Measurements from ENCODE around the gene CDK8. TPM values are rescaled to one million over a fixed set of nuclear protein-coding genes. Genes with fewer than 3 reads are reported as not detected.

Gene CDK8
- total and polyA plus RNA-seq, 2 donors (not counting 3 experiments of a cell fraction or from before 2014, with no cell fraction given), result 12.2 to 13.3 TPM

- H3K4me2 ChIP-seq (ENCODE audit: insufficient read depth, low read length), result no peak overlapping the region
- peaks cover 10% of the 10 kb centered on the region for H3K79me2 ChIP-seq (ENCODE audit: control insufficient read depth, insufficient read depth, low read length)
- H3K27ac ChIP-seq (ENCODE audit: insufficient read depth, low read depth, low read length), result no peak overlapping the region
- dilution Hi-C loops (cut with MboI; ENCODE audit: extremely low pct_ligation_motif_present, low sequenced_read_pairs), result no loop called here
- H3K4me3 ChIP-seq (replicated peaks in 1 of 3; ENCODE audit: insufficient read depth in 1 of 3, low read depth in 1 of 3, low read length in 3 of 3), result no peak overlapping the region
- CTCF ChIA-PET, result interaction anchor here (1.4 to 2.2 kb wide), 3 partner anchors 10 to 418 kb away, joined by 4 to 6 read pairs (median 4); no protein-coding TSS in a partner anchor
- FAIRE-seq (no peak), DNase-seq (ENCODE audit: low read depth, low spot score) (no peak)
- no peak overlapping the region for H3K9ac ChIP-seq (replicated peaks; ENCODE audit: extremely low read depth, insufficient read depth, low read length)
- H3K9me3 ChIP-seq (replicated peaks; ENCODE audit: control insufficient read depth, insufficient read depth, low read length), result no peaks in the 10 kb centered on the region
- H3K4me1 ChIP-seq (ENCODE audit: control insufficient read depth, extremely low read depth, insufficient read depth, low read length), result no peaks in the 10 kb centered on the region
- no peak overlapping the region for H2AFZ ChIP-seq (ENCODE audit: low read depth, low read length)
- POLR2A ChIA-PET, result interaction anchor here (0.6 kb wide), 1 partner anchor 195 kb away, joined by 4 read pairs; no protein-coding TSS in a partner anchor
- BruUV-seq (replicated peaks), result no TSS peak
- H3K27me3 ChIP-seq (ENCODE audit: control insufficient read depth in 2 of 2, insufficient read depth in 2 of 2, low read length in 2 of 2), result no peaks in the 10 kb centered on the region
- H4K20me1 ChIP-seq (replicated peaks; ENCODE audit: control insufficient read depth, extremely low read depth, insufficient read depth, low read length), result no peaks in the 10 kb centered on the region
- intact Hi-C loops (cut with micrococcal nuclease), result no loop called here
- TF ChIP-seq MAX (IDR thresholded peaks at IDR 0.05; ENCODE audit: insufficient read depth, insufficient read length) (no peak), JUN (IDR thresholded peaks at IDR 0.05; ENCODE audit: borderline replicate concordance, insufficient read depth, insufficient read length, low read depth) (no peak), POLR2AphosphoS5 (IDR thresholded peaks at IDR 0.05; ENCODE audit: insufficient read depth, low read depth, low read length) (no peak), CTCF (IDR thresholded peaks at IDR 0.05; ENCODE audit: extremely low read depth in 1 of 2, insufficient read depth in 1 of 2, low read depth in 1 of 2, low read length in 2 of 2) (no peak), FOS (IDR thresholded peaks at IDR 0.05; ENCODE audit: borderline replicate concordance, insufficient read depth, low read length) (no peak), EZH2 (IDR thresholded peaks at IDR 0.05; ENCODE audit: borderline replicate concordance, low read depth, low read length, severe bottlenecking) (no peak), GATA2 (IDR thresholded peaks at IDR 0.05; ENCODE audit: insufficient read depth, insufficient read length, low read depth, low read length) (no peak), POLR2A (IDR thresholded peaks at IDR 0.05; ENCODE audit: low read depth, low read length) (no peak), MYC (IDR thresholded peaks at IDR 0.05; ENCODE audit: low read depth, low read length) (no peak)
- no peaks in the 10 kb centered on the region for H3K36me3 ChIP-seq (ENCODE audit: control insufficient read depth in 2 of 2, extremely low read depth in 1 of 2, insufficient read depth in 2 of 2, low read length in 2 of 2)
- H3K9me1 ChIP-seq (replicated peaks; ENCODE audit: control insufficient read depth, extremely low read depth, insufficient read depth, low read length), result no peaks in the 10 kb centered on the region
These were observed 26.4 kb downstream of the CDK8 start for GRCh38 chr13:26280295-26280694.
